HepG2 (cell line): ENCODE results near the gene AFF4. TPM values are rescaled to one million over a fixed set of nuclear protein-coding genes. Genes with fewer than 3 reads are reported as not detected.

Source experiments
- HES4 ChIP-seq: sonication (generic); formaldehyde crosslinking; IDR thresholded peaks from 2 replicates; pipeline ENCODE4 v1.9.0; 2021; ENCODE audit warnings: mild to moderate bottlenecking, missing genetic modification reagents, borderline replicate concordance
- HMGXB3 ChIP-seq: sonication (generic); formaldehyde crosslinking; IDR thresholded peaks from 2 replicates; pipeline ENCODE4 v1.4.0; 2020; ENCODE audit warnings: missing genetic modification reagents, borderline replicate concordance
- MXI1 ChIP-seq: IDR thresholded peaks from 3 replicates; pipeline ENCODE4 v1.6.1; 2012; ENCODE audit warnings: low read depth, low read length, inconsistent platforms, borderline replicate concordance
- MYNN ChIP-seq: sonication (generic); formaldehyde crosslinking; IDR thresholded peaks from 2 replicates; pipeline ENCODE4 v1.4.0; 2020; ENCODE audit warnings: mild to moderate bottlenecking, low read depth, missing genetic modification reagents
- NFYC ChIP-seq: IDR thresholded peaks from 2 replicates; pipeline ENCODE4 v1.6.1; 2016; ENCODE audit warnings: missing genetic modification reagents, missing compliant biosample characterization
- NKX3-1 ChIP-seq: sonication (generic); formaldehyde crosslinking; IDR thresholded peaks from 2 replicates; pipeline ENCODE4 v1.5.0; 2020; ENCODE audit warnings: missing genetic modification reagents
- NR3C1 ChIP-seq: sonication (generic); formaldehyde crosslinking; IDR thresholded peaks from 2 replicates; pipeline ENCODE4 v1.4.0; 2020; ENCODE audit warnings: missing genetic modification reagents
- ZHX2 ChIP-seq, 2 experiments: sonication (generic) in 1 of 2; formaldehyde crosslinking in 1 of 2; IDR thresholded peaks; 2 replicates each; pipeline versions ENCODE4 v1.6.1 to v1.9.0; 2014 to 2022; ENCODE audit warnings: antibody characterized with exemption in 1 of 2, borderline replicate concordance in 1 of 2, inconsistent platforms in 1 of 2, low read depth in 1 of 2, missing genetic modification reagents in 1 of 2
- ZNF264 ChIP-seq: sonication (generic); formaldehyde crosslinking; IDR thresholded peaks from 2 replicates; pipeline ENCODE4 v1.4.0; 2020; ENCODE audit warnings: missing genetic modification reagents
- ZNF609 ChIP-seq: sonication (generic); formaldehyde crosslinking; IDR thresholded peaks from 2 replicates; pipeline ENCODE4 v1.4.0; 2020; ENCODE audit warnings: mild to moderate bottlenecking, missing genetic modification reagents, borderline replicate concordance
- ZNF746 ChIP-seq: sonication (generic); formaldehyde crosslinking; IDR thresholded peaks from 2 replicates; pipeline ENCODE4 v1.8.0; 2022; ENCODE audit warnings: mild to moderate bottlenecking, missing genetic modification reagents
- ZNF782 ChIP-seq: sonication (generic); formaldehyde crosslinking; IDR thresholded peaks from 2 replicates; pipeline ENCODE4 v1.4.0; 2020; ENCODE audit warnings: missing genetic modification reagents, mild to moderate bottlenecking, borderline replicate concordance
- polyA plus RNA-seq, 8 experiments: library from polyadenylated mRNA; depleted of rRNA in 3 of 8; stranded (reverse) in 7 of 8; unstranded in 1 of 8; fragments of >200 nt; fragmentation: Illumina TruSeq in 4 of 8; extraction: Trizol in 4 of 8; gene quantifications; 2 replicates each; pipeline versions ENCODE4 v1.2.1 to v1.2.3, GENCODE V29; 2011 to 2016; ENCODE audit warnings: low read depth in 4 of 8, missing spikeins in 1 of 8, mixed read lengths in 1 of 8; ENCODE audit not compliant: insufficient read depth in 1 of 8
- total RNA-seq, 5 experiments: library from RNA; depleted of rRNA; stranded (reverse); fragments of >200 nt; fragmentation: Illumina TruSeq; extraction: Trizol; gene quantifications; 2 replicates each; pipeline ENCODE4 v1.2.3, GENCODE V29; 2016; ENCODE audit warnings: low read depth in 1 of 5

The AFF4 gene
- total and polyA plus RNA-seq, 2 of the 13 experiments (the other 11 are each of a cell fraction or from before 2014, with no cell fraction given), result 22.1 to 25.5 TPM

- no peak for TF ChIP-seq MXI1
- TF ChIP-seq ZNF782, result no peak
- no peak for TF ChIP-seq NKX3-1
- peak; percentile 80; the same call in 1 of the 2 replicates for TF ChIP-seq ZNF746 (CRISPR knock-in tag)
- TF ChIP-seq HMGXB3 (CRISPR knock-in tag), result peak; percentile 35; the same call in 1 of the 2 replicates
- TF ChIP-seq MYNN (CRISPR knock-in tag), result peak; percentile 52; the same call in 1 of the 2 replicates
- TF ChIP-seq ZNF609, result peak; percentile 67; the same call in 1 of the 2 replicates
- no peak for TF ChIP-seq NR3C1 (CRISPR knock-in tag)
- TF ChIP-seq NFYC (CRISPR knock-in tag), result no peak
- peak; percentile 53; the same call in 1 of the 2 replicates for TF ChIP-seq ZHX2 (IDR thresholded peaks at IDR 0.05; ENCODE audit: low read depth)
- no peak for TF ChIP-seq ZHX2 (CRISPR knock-in tag; IDR thresholded peaks at IDR 0.05; ENCODE audit: borderline replicate concordance)
- TF ChIP-seq ZNF264 (CRISPR knock-in tag), result no peak
- no peak for TF ChIP-seq HES4
These were observed 132.9 kb downstream of the AFF4 start, which contains the start of gene SHROOM1 (continued) for GRCh38 chr5:132830436-132831094.
